Activated CD4-positive, alpha-beta T cell treated with anti-CD3 and anti-CD28 coated beads, Interleukin-2, Interleukin-6, amounts not matched to agents 100 ng/mL and 50 ng/mL, durations not matched to agents 16 hours and 8 hours (primary cell): Measurements from ENCODE around the gene TCF15.
"Not testable (repeated sequence)": the region's sequence is repeated elsewhere in the genome, so short reads cannot be mapped to it uniquely, and the experiment has no call there.

Experiments used
- DNase-seq: peaks from one replicate; pipeline ENCODE4 v3.0.0-alpha.2; 2020

The TCF15 gene

GRCh38 chr20:610130-611046 lies at the start of gene TCF15:
Gene TCF15 (minus strand): TSS chr20:610309. CDS start chr20:610237, 72 bp downstream.
- peak; percentile 20 for DNase-seq

DNA sequence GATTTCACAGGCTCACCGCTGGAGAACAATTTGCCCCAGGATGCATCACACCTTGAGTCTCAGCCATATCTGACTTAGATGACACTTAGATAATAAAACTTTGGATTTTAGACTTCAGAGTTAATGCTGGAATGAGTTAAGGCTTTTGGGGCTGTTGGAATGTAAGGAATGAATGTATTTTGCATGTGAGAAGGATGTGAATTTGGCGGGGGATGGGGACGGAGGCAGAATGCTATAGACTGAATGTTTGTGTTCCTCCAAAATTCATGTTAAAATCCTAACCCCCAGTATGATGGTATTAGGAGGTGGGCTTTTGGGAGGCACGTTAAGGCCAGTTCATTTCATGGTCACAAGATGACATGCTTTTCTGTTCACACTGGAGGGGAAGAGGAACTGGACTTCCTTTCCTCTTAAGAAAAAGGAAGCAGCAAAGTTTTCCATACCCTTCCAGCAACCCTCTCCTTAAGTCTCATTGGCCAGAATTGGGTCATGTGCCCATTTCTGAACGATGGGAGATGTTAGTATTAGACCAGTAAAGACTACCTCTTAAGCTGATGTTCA lies 48.7 kb upstream of the TCF15 start:
- DNase-seq, result no peak

DNA sequence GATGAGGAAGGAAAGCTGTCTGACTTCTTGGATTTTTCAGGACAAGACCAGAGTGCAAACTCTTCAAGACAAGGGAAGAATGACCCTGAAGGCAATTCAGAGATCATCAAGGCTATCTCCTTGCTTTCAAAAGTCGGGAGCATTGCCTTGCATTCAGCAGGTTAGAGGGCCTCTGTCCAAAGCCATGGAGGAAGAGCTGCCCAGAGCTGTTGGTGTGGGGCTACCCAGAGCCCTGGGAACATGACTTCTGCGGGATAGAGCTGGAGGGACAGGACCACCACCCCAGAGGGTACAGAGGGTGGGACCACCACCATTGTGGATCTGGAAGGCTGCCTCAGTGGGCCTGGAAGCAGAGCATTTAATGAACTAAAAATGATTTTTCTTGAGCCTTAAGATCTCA lies 48.1 kb upstream of the TCF15 start:
- no peak for DNase-seq

DNA sequence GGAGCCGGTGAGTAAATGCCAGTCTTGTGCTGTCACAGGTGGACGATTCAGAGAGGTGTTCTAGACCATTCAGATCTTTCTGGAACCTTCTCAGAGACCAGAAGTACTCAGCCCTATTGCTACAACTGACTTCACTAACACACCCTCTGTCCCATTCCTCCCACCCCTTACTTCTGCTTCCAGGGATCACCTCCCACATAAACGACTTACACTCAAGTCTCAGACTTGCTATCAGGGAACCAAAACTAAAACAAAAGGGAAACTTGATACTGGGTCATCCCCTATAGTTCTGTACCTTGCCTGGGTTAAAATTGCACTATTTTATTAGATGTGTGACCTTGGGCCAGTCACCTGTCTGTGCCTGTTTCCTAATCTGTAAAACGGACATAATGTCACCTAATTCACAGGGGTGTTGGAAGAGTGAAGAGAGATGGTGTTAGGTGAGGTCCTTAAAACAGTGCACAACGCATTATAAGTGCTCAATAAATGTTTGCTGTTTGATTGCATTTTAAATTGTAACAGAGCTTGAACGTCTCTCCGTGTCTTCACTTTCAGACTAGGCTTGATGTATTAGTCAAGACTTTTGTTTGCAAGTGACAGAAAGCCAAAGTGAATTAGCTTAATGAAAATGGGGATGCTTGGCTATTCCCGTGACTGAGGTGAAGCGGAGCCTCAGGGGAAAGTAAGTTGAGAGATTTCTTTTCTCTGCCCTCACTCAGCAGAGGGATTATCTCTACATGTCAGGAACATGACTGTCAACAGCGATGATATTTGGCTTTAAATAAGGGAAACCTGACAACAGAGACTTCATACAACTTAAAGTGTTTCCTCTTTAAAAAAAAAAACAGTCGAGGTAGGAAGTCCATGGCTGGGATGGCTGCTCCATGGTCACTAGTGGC lies 45.9 kb upstream of the TCF15 start:
- DNase-seq, result no peak

DNA sequence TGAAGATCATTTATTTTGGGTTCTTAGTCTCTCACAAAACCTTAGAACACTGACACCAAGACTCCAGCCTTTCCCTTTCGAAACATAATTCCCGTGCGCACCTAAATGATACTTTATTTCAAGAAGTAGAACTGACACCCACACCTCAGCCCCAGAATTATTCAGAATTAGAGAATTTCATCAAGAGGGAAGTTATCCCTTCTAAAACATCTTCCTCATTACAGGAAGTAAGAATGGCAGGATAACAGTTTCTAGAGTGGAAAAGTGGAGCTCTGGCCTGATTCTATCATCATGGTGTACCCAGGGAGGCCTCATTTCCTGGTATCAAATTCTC lies 44.3 kb upstream of the TCF15 start:
- no peak for DNase-seq

DNA sequence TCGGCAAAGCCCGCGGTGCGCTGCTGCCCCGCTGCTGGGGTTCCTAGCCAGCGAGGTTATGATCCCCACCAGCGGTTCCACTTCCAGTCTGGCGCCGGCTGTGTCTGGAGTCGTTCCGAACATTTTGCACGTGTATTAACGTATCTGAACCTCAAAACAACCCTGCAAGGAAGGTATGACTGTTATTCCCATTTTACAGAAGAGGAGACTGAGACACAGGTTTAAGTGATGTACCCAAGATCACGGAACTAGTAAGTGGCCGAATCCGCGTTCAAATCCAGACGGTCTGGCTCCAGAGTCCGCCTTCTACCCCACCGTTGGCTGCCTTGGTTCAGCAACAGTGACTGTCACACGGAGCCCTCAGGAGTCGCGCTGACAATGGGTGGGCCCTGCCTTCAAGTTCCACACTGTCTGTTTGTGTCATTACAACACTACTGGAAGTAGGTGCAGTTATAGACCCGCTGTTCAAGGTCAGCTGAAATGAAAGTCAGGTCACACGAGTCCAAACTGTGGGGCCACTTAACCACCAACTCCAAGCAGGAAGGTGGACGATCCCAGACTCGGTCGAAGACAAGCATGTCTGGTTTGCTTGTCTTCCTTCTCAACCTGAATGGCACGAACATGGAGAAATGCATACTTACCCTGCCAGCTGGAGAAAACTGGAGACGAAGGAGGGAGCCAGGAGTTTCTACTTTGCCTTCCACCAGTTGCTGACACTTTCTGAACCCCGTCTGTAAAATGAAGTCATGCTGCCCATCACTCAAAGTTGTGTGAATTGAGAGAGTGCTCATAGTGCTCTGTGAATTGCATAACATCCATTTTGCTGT lies 43.7 kb upstream of the TCF15 start:
- no peak for DNase-seq

DNA sequence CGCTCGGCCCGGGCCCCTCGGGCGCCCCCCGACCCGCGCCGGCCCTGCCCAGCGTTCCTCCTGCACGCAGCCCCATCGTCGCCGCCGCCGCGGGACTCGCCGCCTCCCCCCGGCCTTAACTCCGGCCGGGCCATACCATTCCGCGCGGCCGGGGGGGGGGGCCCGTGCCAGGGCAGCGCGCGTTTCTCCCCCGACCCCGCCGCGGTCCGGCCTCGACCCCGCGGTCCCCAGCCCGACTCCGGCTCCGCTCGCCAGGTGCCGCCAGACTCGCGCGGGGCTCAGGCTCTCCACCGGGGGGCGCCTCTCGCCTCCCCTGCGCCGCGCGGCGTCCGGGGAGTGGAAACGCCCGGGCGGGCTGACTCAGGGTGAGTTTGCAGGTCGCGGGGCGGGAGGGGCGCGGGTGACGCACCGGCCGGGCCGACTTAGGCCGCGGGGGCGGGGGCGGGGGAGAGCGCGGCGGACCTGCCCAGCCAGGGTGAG lies 43.0 kb upstream of the TCF15 start, which contains the start of gene SRXN1:
TSS of gene SRXN1 (minus strand) at position 91 of the 480 bp plus-strand sequence. CDS start at position 76, 15 bp downstream.
- DNase-seq, result peak; percentile 91

- no peak for DNase-seq
Measured at GRCh38 chr20:652615-653109, 42.6 kb upstream of the TCF15 start.

- DNase-seq, result peak; percentile 24
Measured at GRCh38 chr20:651713-652614, 41.9 kb upstream of the TCF15 start.

- DNase-seq, result no peak
Measured at GRCh38 chr20:650954-651353, 40.8 kb upstream of the TCF15 start.

DNA sequence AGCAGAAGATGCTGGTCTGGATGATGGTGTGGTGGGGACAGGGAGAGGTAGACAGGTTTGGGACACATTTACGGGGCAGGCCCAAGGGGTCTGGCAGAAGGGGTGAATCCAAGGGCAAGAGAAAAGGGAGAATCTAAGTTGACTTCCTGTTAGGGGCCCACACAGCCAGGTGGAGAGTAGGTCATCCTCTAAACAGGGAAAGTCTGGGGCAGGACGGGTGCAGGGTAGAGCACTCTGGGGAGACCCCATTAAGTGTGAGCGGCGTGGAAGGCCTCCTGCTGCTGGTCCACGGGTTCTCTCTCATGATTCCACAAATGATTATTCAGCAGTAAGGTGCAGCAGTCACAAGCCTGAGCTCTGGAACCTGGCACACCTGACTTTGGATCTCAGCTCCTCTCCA lies 40.2 kb upstream of the TCF15 start:
- no peak for DNase-seq

DNA sequence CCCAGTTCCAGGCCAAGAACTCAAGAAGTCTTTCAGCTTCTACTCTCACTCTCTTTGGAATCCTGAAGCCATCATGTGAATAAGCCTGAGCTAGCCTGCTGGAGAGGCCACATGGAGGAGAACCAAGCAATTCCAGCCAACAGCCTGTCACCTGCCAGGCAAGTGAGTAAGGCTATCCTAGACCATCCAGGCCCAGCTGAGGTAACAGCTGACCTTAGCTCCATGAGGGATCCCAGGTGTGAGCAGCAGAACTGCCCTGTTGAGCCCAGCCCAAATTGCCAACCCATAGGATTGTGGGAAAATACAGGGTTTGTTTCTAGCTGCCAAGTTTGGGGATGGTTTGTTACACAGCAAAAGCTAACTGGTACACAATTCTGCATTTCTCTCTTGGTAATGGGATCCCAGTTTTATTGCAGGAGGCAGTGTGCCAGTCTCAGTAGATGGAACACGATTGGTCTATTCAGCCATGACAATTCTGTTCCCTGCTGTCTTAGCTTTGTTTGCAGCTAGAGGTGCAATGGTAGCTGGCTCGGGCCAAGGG lies 37.4 kb upstream of the TCF15 start:
- no peak for DNase-seq

DNA sequence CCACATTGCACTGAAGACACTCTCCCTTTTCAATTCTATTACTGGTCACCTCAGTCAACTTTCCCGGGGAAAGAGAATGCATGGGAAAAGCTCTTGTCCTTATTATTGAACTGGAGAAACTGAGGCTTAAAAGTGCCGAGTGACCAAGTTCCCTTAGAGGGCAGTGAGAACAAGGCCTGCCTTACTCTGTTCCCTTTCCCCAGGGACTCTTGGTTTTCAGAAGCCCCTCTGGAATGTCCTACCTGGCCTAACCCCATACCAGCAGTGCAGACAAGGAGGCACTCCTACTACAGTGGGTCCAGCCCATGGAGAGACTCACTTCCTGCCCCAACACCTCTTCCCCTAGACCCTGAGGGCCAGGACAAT lies 36.7 kb upstream of the TCF15 start:
- no peak for DNase-seq

DNA sequence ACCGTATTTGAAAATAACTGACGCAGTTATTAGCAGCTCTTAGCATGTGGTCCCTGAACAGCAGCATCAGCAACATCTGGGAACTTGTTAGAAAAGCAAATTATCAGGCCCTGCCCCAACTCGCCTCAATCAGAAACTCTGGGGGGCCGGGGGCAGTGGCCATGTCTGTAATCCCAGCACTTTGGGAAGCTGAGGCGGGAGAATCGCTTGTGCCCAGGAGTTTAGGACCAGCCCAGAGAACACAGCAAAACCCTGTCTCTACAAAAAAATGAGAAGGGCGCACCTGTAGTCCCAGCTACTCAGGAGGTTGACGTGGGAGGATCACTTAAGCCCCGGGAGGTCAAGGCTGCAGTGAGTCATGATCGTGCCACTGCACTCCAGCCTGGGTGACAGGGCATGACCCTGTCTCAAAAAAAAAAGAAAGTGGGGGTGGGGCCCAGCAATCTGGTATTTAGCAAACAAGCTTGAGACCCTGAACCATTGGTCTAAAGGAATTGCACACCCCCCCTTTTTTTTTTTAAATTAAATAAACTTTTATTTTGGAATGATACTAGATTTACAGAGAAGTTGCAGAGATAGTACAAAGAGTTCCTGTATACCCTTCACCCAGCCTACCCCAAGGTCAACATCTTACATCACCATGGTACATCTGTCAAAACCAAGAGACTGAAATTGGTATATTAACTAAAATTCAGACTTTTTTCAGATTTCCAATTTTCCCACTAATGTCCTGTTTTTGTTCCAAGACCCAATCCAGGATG lies 36.2 kb upstream of the TCF15 start:
- DNase-seq, result no peak

DNA sequence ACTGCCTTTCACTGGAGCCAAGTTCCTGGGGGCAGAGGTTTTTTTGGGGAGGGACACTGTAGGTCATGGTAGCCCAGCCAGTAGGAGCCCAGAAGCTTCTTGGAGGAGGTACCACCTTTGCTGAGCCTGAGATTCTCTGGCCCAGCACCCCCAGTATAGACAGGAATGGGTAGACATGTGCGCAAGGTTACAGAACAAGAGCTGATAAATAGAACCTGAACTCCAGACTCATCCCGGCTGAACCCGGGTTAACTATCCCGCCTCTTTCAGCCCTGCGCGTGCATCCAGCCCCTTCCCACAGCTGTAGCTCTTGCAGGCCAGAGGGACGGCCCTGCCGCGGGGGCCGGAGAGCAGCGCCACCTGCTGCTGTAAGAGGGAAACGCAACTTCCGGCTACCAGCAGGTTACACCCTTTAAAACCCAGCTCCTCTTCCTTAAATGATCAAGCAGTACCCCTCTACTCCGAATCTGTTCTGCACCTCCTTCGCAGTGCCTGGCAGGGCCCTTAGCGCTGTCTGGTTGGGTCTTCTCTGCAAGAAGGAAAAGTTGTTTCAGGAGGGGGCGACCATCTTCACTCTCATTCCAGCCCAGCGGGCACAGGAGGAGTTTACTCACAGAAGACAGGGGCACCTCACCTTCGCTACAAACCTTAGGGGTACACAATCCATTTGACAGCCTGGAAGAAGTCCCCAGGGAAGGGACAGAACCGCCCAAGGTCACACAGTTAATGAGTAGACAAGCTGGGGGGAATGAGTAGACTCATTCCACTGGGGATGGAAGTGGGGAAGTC lies 35.4 kb upstream of the TCF15 start:
- DNase-seq, result peak; percentile 83

DNA sequence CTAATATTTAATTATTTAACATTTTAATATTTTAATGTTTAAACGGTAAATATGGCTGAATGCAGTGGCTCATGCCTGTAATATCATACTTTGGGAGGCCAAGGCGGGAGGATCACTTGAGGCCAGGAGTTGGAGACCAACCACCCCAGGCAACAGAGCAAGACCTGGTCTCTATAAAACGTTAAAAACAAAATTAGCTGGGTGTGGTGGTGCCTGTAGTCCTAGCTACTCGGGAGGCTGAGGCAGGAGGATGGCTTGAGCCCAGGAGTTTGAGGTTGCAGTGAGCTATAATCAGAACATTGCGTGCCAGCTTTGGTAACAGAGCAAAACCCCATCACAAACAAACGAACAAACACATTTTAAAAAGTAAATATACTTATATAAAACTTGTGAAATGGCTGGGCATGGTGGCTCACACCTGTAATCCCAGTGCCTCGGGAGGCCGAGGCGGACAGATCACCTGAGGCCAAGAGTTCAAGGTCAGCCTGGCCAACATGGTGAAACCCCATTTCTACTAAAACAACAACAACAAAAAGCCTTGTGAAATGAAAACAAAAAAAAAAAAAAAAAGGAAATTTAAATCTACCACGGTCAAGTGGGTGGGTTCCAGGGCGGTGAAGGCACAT lies 34.7 kb upstream of the TCF15 start:
- no peak for DNase-seq

DNA sequence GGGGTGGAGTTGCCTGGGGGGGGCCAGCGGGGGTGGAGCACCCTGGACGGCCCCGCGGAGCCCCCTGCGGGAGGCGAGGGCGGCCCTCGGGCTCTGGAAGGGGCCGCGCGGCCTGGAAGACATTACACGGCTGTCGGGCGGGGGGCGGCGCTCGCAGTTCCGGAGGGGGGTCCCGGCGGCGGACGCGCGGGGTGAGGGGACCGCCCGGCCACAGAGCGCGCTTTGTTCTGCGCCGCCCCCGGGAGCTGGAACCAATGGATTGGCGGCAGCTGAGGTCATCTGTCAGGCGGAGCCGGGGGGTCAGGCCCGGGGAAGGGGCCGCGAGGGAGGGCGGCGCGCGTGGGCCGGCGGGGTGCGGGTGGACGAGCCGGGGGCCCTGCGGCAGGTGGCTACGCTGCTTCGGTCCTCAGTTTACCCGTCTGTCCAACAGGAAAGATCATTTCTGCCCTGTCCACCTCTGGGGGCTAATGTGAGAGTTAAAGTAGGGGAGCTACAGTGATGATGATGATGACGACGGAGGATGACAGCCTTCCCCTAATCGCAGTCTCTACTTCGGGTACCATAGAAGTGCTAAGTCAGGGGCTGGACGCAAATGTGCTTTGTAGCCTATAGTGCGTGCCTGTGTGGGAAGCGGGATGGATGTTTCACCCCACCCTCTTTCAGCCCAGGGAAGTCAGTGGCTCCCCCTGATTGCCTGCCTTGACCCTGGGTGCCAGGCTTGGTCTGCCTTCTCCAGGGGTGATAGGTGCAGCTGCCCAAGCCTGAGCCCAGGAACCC lies 32.5 kb upstream of the TCF15 start:
- DNase-seq, result no peak

- DNase-seq, result not testable (repeated sequence)
Measured at GRCh38 chr20:642013-642397, 31.9 kb upstream of the TCF15 start.
